MM.1S (cell line): ENCODE measurements around the gene CACNA1D.

ENCODE experiments used
- DNase-seq: peaks from one replicate; pipeline ENCODE4 v3.0.0-alpha.2; 2015
- H2AFZ ChIP-seq: fragments of 300-600 bp; sonication (generic); 2 replicates; pipeline ENCODE4 v1.6.0; 2016; ENCODE audit warnings: antibody characterized with exemption, low read length
- H3F3A ChIP-seq: fragments of 300-600 bp; sonication (generic); 2 replicates; pipeline ENCODE4 v1.6.1; 2016; ENCODE audit warnings: mild to moderate bottlenecking, antibody characterized with exemption, low read length, moderate library complexity, mixed read lengths; ENCODE audit not compliant: insufficient read depth
- H3K27ac ChIP-seq: fragments of 300-600 bp; sonication (generic); 2 replicates; pipeline ENCODE4 v1.5.1; 2016; ENCODE audit warnings: mild to moderate bottlenecking, low read length
- H3K27me3 ChIP-seq: fragments of 300-600 bp; sonication (generic); replicated peaks from 2 replicates; pipeline ENCODE4 v1.6.0; 2016; ENCODE audit warnings: low read length; ENCODE audit not compliant: insufficient read depth
- H3K36me3 ChIP-seq: fragments of 300-600 bp; sonication (generic); replicated peaks from 2 replicates; pipeline ENCODE4 v1.6.1; 2016; ENCODE audit warnings: mild to moderate bottlenecking, low read length, mixed read lengths; ENCODE audit not compliant: insufficient read depth
- H3K4me1 ChIP-seq: fragments of 300-600 bp; sonication (generic); 2 replicates; pipeline ENCODE4 v1.6.1; 2016; ENCODE audit warnings: low read length, mixed read lengths
- H3K4me2 ChIP-seq: fragments of 300-600 bp; sonication (generic); 2 replicates; pipeline ENCODE4 v1.6.0; 2016; ENCODE audit warnings: low read depth, low read length
- H3K4me3 ChIP-seq: fragments of 300-600 bp; sonication (generic); 2 replicates; pipeline ENCODE4 v1.5.1; 2016; ENCODE audit warnings: low read length, mixed read lengths
- H3K79me2 ChIP-seq: fragments of 300-600 bp; sonication (generic); 2 replicates; pipeline ENCODE4 v1.6.1; 2016; ENCODE audit warnings: mixed run types, low read length, mixed read lengths
- H3K9ac ChIP-seq: fragments of 300-600 bp; sonication (generic); 2 replicates; pipeline ENCODE4 v1.6.1; 2016; ENCODE audit warnings: low read length, mixed read lengths
- H3K9me2 ChIP-seq: fragments of 300-600 bp; sonication (generic); replicated peaks from 2 replicates; pipeline ENCODE4 v1.6.1; 2016; ENCODE audit warnings: mild to moderate bottlenecking, low read length, mixed read lengths; ENCODE audit not compliant: insufficient read depth
- H3K9me3 ChIP-seq: fragments of 300-600 bp; sonication (generic); replicated peaks from 2 replicates; pipeline ENCODE4 v1.6.1; 2016; ENCODE audit warnings: mild to moderate bottlenecking, low read length, mixed read lengths; ENCODE audit not compliant: insufficient read depth
- H4K20me1 ChIP-seq: fragments of 300-600 bp; sonication (generic); 2 replicates; pipeline ENCODE4 v1.6.1; 2016; ENCODE audit warnings: mild to moderate bottlenecking, low read length, moderate library complexity, mixed read lengths; ENCODE audit not compliant: insufficient read depth
- CTCF ChIP-seq: fragments of 300-600 bp; sonication (generic); IDR thresholded peaks from 2 replicates; pipeline ENCODE4 v1.5.1; 2016; ENCODE audit warnings: antibody characterized with exemption, low read length, mixed read lengths
- EZH2 ChIP-seq: fragments of 300-600 bp; sonication (generic); optimal IDR thresholded peaks from 2 replicates; pipeline ENCODE3; 2017; ENCODE audit warnings: low read depth, mild to moderate bottlenecking, antibody characterized with exemption, low read length, mixed read lengths
- EZH2phosphoT487 ChIP-seq: fragments of 300-600 bp; sonication (generic); IDR thresholded peaks from 2 replicates; pipeline ENCODE4 v1.6.1; 2018; ENCODE audit warnings: antibody characterized with exemption, low read length

Gene CACNA1D

GRCh38 chr3:53805463-53806159, 311.2 kb downstream of the CACNA1D start:
- Histone ChIP-seq H3K4me1 (no peaks in the 10 kb centered on the region), H3K79me2 (no peaks in the 10 kb centered on the region), H3K9me2 (no peaks in the 10 kb centered on the region), H3K36me3 (no peaks in the 10 kb centered on the region), H3K27ac (no peak overlapping the region), H3K4me3 (no peak overlapping the region), H4K20me1 (no peaks in the 10 kb centered on the region), H2AFZ (no peak overlapping the region), H3F3A (no peaks in the 10 kb centered on the region), H3K9me3 (no peaks in the 10 kb centered on the region), H3K9ac (no peak overlapping the region), H3K4me2 (no peak overlapping the region), H3K27me3 (no peaks in the 10 kb centered on the region)
- TF ChIP-seq EZH2phosphoT487 (no peak), CTCF (no peak), EZH2 (no peak)
- no peak for DNase-seq

GRCh38 chr3:53806182-53807116, 312.0 kb downstream of the CACNA1D start:
- Histone ChIP-seq H3K4me3 (no peak overlapping the region), H3K36me3 (no peaks in the 10 kb centered on the region), H2AFZ (no peak overlapping the region), H3K9me3 (no peaks in the 10 kb centered on the region), H3K27ac (no peak overlapping the region), H4K20me1 (no peaks in the 10 kb centered on the region), H3K79me2 (no peaks in the 10 kb centered on the region), H3K9ac (no peak overlapping the region), H3K4me1 (no peaks in the 10 kb centered on the region), H3K4me2 (no peak overlapping the region), H3K9me2 (no peaks in the 10 kb centered on the region), H3K27me3 (no peaks in the 10 kb centered on the region), H3F3A (no peaks in the 10 kb centered on the region)
- no peak for TF ChIP-seq CTCF
- no peak for TF ChIP-seq EZH2phosphoT487
- no peak for TF ChIP-seq EZH2
- no peak for DNase-seq

- no peak for TF ChIP-seq EZH2
- H3K36me3 ChIP-seq = no peaks in the 10 kb centered on the region
- H3F3A ChIP-seq = no peaks in the 10 kb centered on the region
- H3K9ac ChIP-seq = no peak overlapping the region
- H3K27me3 ChIP-seq = no peaks in the 10 kb centered on the region
- no peak overlapping the region for H3K27ac ChIP-seq
- H2AFZ ChIP-seq = no peak overlapping the region
- no peak for DNase-seq
- no peak overlapping the region for H3K4me3 ChIP-seq
- H3K4me2 ChIP-seq = no peak overlapping the region
- no peaks in the 10 kb centered on the region for H3K9me2 ChIP-seq
- no peaks in the 10 kb centered on the region for H3K79me2 ChIP-seq
- H3K4me1 ChIP-seq = no peaks in the 10 kb centered on the region
- no peaks in the 10 kb centered on the region for H3K9me3 ChIP-seq
- no peaks in the 10 kb centered on the region for H4K20me1 ChIP-seq
These were observed 312.9 kb downstream of the CACNA1D start for GRCh38 chr3:53807117-53807810.
